HCT116 (cell line): ENCODE results near the gene EIF4E2. TPM values are rescaled to one million over a fixed set of nuclear protein-coding genes. Genes with fewer than 3 reads are reported as not detected.
A peak's percentile ranks its signal among the peaks of the same experiment; 100 is the strongest.

ENCODE experiments used
- ATAC-seq: fragments of 200-7000 bp; cut with Tn5 transposase; 2 replicates; pipeline ENCODE4 v1.9.1; 2020; ENCODE audit warnings: mild to moderate bottlenecking, moderate library complexity
- BruUV-seq: library from RNA; stranded (reverse); fragments of 400-500 nt; replicated peaks from 2 replicates; lab custom pipeline; 2021; lab: Mats Ljungman, UMichigan
- CTCF ChIA-PET: fragments of 300-600 bp; sonication (Branson Sonifier 250); formaldehyde crosslinking; loops from one replicate; lab custom pipeline; 2021; ENCODE audit warnings: antibody characterized with exemption; lab: Charles Lee
- POLR2A ChIA-PET: fragments of 300-600, 350-600 bp; sonication (Branson Sonifier 250); formaldehyde crosslinking; loops from one replicate; lab custom pipeline; 2021; ENCODE audit warnings: antibody characterized with exemption; lab: Charles Lee
- RAD21 ChIA-PET, 2 experiments: fragments of 300-600 bp; sonication (Branson Sonifier 250); formaldehyde crosslinking; loops; one replicate each; lab custom pipeline; 2023; ENCODE audit warnings: low total read pairs in 2 of 2; ENCODE audit not compliant: uncharacterized antibody in 2 of 2, unreplicated experiment in 2 of 2, low non-redundant PET in 1 of 2; lab: Charles Lee
- DNase-seq: peaks from one replicate; pipeline ENCODE4 v3.0.0-alpha.2; 2010; ENCODE audit warnings: low read depth, low spot score
- H2AFZ ChIP-seq: fragments of 200-600 bp; shearing (Covaris generic), sonication (generic); 2 replicates; pipeline ENCODE4 v1.6.1; 2017; ENCODE audit warnings: low read depth, mixed run types, mixed read lengths, antibody characterized with exemption, low read length; ENCODE audit not compliant: poor library complexity, severe bottlenecking
- H3K27ac ChIP-seq: 2 replicates; pipeline ENCODE4 v1.5.1; 2012; ENCODE audit warnings: low read depth, low read length
- H3K27me3 ChIP-seq: fragments of 200-600 bp; sonication (generic); 2 replicates; pipeline ENCODE4 v1.6.1; 2016; ENCODE audit warnings: mixed run types, low read length, mixed read lengths; ENCODE audit not compliant: insufficient read depth
- H3K36me3 ChIP-seq, 2 experiments: fragments of 200-500 bp in 1 of 2; fragments of 200-600 bp in 1 of 2; sonication (Bioruptor generic) in 1 of 2; sonication (generic) in 1 of 2; 2 replicates each; pipeline versions ENCODE4 v1.5.1 to v1.6.1; 2014 to 2016; ENCODE audit warnings: low read length in 2 of 2, inconsistent platforms in 1 of 2, mixed read lengths in 1 of 2, mixed run types in 1 of 2; ENCODE audit not compliant: insufficient read depth in 2 of 2, control insufficient read depth in 1 of 2
- H3K4me1 ChIP-seq, 2 experiments: fragments of 200-600 bp in 1 of 2; sonication (generic) in 1 of 2; 2 replicates each; pipeline versions ENCODE4 v1.5.1 to v1.6.1; 2012 to 2017; ENCODE audit warnings: low read length in 2 of 2, inconsistent platforms in 1 of 2, mild to moderate bottlenecking in 1 of 2, mixed read lengths in 1 of 2, mixed run types in 1 of 2, moderate library complexity in 1 of 2; ENCODE audit not compliant: insufficient read depth in 2 of 2, control insufficient read depth in 1 of 2
- H3K4me2 ChIP-seq: fragments of 200-600 bp; sonication (generic); 2 replicates; pipeline ENCODE4 v1.6.1; 2017; ENCODE audit warnings: mixed run types, low read length, mixed read lengths
- H3K4me3 ChIP-seq, 2 experiments: fragments of 200-600 bp in 1 of 2; sonication (generic) in 1 of 2; replicated peaks in 1 of 2; 2 replicates each; pipeline ENCODE4 v1.5.1; 2011 to 2016; ENCODE audit warnings: low read length in 2 of 2, control low read depth in 1 of 2, low read depth in 1 of 2, mild to moderate bottlenecking in 1 of 2, mixed read lengths in 1 of 2, mixed run types in 1 of 2
- H3K79me2 ChIP-seq: fragments of 200-600 bp; sonication (generic); 2 replicates; pipeline ENCODE4 v1.6.1; 2017; ENCODE audit warnings: mild to moderate bottlenecking, mixed run types, low read length, moderate library complexity, mixed read lengths; ENCODE audit not compliant: insufficient read depth
- H3K9ac ChIP-seq: fragments of 200-600 bp; sonication (generic); 2 replicates; pipeline ENCODE4 v1.6.1; 2016; ENCODE audit warnings: low read length, mixed read lengths
- H3K9me2 ChIP-seq: fragments of 200-600 bp; sonication (generic), shearing (Covaris generic); 2 replicates; pipeline ENCODE4 v1.6.1; 2017; ENCODE audit warnings: mixed run types, mild to moderate bottlenecking, moderate library complexity; ENCODE audit not compliant: insufficient read depth
- H3K9me3 ChIP-seq, 2 experiments: fragments of 200-500 bp in 1 of 2; fragments of 200-600 bp in 1 of 2; sonication (Bioruptor generic) in 1 of 2; sonication (generic) in 1 of 2; 2 replicates each; pipeline ENCODE4 v1.6.1; 2014 to 2017; ENCODE audit warnings: low read length in 2 of 2, mixed read lengths in 2 of 2, inconsistent platforms in 1 of 2, low read depth in 1 of 2, mild to moderate bottlenecking in 1 of 2, mixed run types in 1 of 2, moderate library complexity in 1 of 2; ENCODE audit not compliant: control insufficient read depth in 1 of 2, insufficient read depth in 1 of 2
- H4K20me1 ChIP-seq: fragments of 200-600 bp; sonication (generic), shearing (Covaris generic); 2 replicates; pipeline ENCODE4 v1.6.1; 2017; ENCODE audit warnings: mixed run types, mild to moderate bottlenecking, moderate library complexity; ENCODE audit not compliant: insufficient read depth
- CEBPB ChIP-seq: IDR thresholded peaks from 2 replicates; pipeline ENCODE4 v1.6.1; 2012; ENCODE audit warnings: low read depth
- CTCF ChIP-seq, 3 experiments: fragments of 200-600 bp in 1 of 3; sonication (generic) in 1 of 3; IDR thresholded peaks in 2 of 3; conservative IDR thresholded peaks in 1 of 3; 2 replicates each; pipeline ENCODE4 v1.5.1; 2012 to 2017; ENCODE audit warnings: low read depth in 2 of 3, low read length in 2 of 3, antibody characterized with exemption in 1 of 3, borderline replicate concordance in 1 of 3, control low read depth in 1 of 3, mild to moderate bottlenecking in 1 of 3, mixed read lengths in 1 of 3, mixed run types in 1 of 3, moderate library complexity in 1 of 3; ENCODE audit not compliant: insufficient read depth in 1 of 3
- EZH2phosphoT487 ChIP-seq: fragments of 200-600 bp; IDR thresholded peaks from 2 replicates; pipeline ENCODE4 v1.6.1; 2018; ENCODE audit warnings: antibody characterized with exemption, borderline replicate concordance
- MAX ChIP-seq: IDR thresholded peaks from 2 replicates; pipeline ENCODE4 v1.6.1; 2012
- POLR2A ChIP-seq: IDR thresholded peaks from 2 replicates; pipeline ENCODE4 v1.7.0; 2011; ENCODE audit warnings: borderline replicate concordance; ENCODE audit not compliant: insufficient read depth, insufficient read length; ENCODE audit errors: extremely low read depth
- SIN3A ChIP-seq: IDR thresholded peaks from 2 replicates; pipeline ENCODE4 v1.6.1; 2012; ENCODE audit warnings: low read depth
- SP1 ChIP-seq: IDR thresholded peaks from 2 replicates; pipeline ENCODE4 v1.6.1; 2012; ENCODE audit warnings: low read depth
- YY1 ChIP-seq: IDR thresholded peaks from 2 replicates; pipeline ENCODE4 v1.6.1; 2011; ENCODE audit warnings: low read length, low read depth, moderate library complexity, mild to moderate bottlenecking; ENCODE audit not compliant: insufficient replicate concordance; ENCODE audit errors: extremely low read depth
- ZBTB33 ChIP-seq: IDR thresholded peaks from 2 replicates; pipeline ENCODE4 v1.6.1; 2011; ENCODE audit warnings: mild to moderate bottlenecking, low read length, moderate library complexity; ENCODE audit not compliant: insufficient replicate concordance; ENCODE audit errors: extremely low read depth
- ZFX ChIP-seq: fragments of 450-650 bp; IDR thresholded peaks from 2 replicates; pipeline ENCODE4 v1.6.1; 2017
- intact Hi-C: fragments of 100-400 bp; cut with micrococcal nuclease; formaldehyde crosslinking; loops from 2 replicates; pipeline ENCODE4 v1.10.0; 2022
- total RNA-seq: library from RNA; stranded (reverse); gene quantifications from one replicate; pipeline ENCODE4 v1.2.1, GENCODE V29; 2021; ENCODE audit not compliant: unreplicated experiment

The EIF4E2 gene
- total RNA-seq, 1 experiment from 2014 or later: 58.6 TPM

GRCh38 chr2:232508251-232508650, 42.2 kb upstream of the EIF4E2 start:
- Histone ChIP-seq H2AFZ (no peak overlapping the region), H3K4me3 (no peak overlapping the region), H3K36me3 (no peaks in the 10 kb centered on the region), H3K27me3 (no peaks in the 10 kb centered on the region), H4K20me1 (no peaks in the 10 kb centered on the region), H3K27ac (no peak overlapping the region), H3K79me2 (no peaks in the 10 kb centered on the region), H3K4me2 (no peak overlapping the region), H3K9ac (no peak overlapping the region), H3K9me2 (no peaks in the 10 kb centered on the region), H3K4me1 (no peaks in the 10 kb centered on the region), H3K9me3 (no peaks in the 10 kb centered on the region)
- TF ChIP-seq ZFX (no peak), CTCF (IDR thresholded peaks at IDR 0.05 in 2 of 3, conservative IDR thresholded peaks at IDR 0.05 in 1 of 3; ENCODE audit: borderline replicate concordance in 1 of 3, insufficient read depth in 1 of 3, low read depth in 2 of 3, low read length in 2 of 3) (peak in 2 of 3 experiments; percentile 12 to 20; a peak in 1 of 6 replicates)
- ATAC-seq: no peak
- DNase-seq: no peak
- ChIA-PET RAD21 (no interaction called here), POLR2A (no interaction called here), CTCF (no interaction called here)
- BruUV-seq: no TSS peak
- intact Hi-C loops: no loop called here

GRCh38 chr2:232511336-232511890, 39.1 kb upstream of the EIF4E2 start:
- ChIA-PET RAD21 (no interaction called here), CTCF (interaction anchor here (1.2 kb wide), 1 partner anchor 611 kb away, joined by 3 read pairs; no protein-coding TSS in a partner anchor), POLR2A (no interaction called here)
- Histone ChIP-seq H4K20me1 (no peaks in the 10 kb centered on the region), H3K4me1 (no peaks in the 10 kb centered on the region), H3K9me2 (no peaks in the 10 kb centered on the region), H3K27ac (no peak overlapping the region), H3K4me2 (no peak overlapping the region), H3K9ac (no peak overlapping the region), H3K36me3 (no peaks in the 10 kb centered on the region), H3K79me2 (no peaks in the 10 kb centered on the region), H3K9me3 (no peaks in the 10 kb centered on the region), H3K4me3 (no peak overlapping the region), H3K27me3 (no peaks in the 10 kb centered on the region), H2AFZ (no peak overlapping the region)
- no peak for ATAC-seq
- intact Hi-C loops: no loop called here
- TF ChIP-seq YY1: no peak
- no peak for TF ChIP-seq ZBTB33
- no peak for TF ChIP-seq SIN3A
- TF ChIP-seq POLR2A: no peak
- TF ChIP-seq MAX: no peak
- TF ChIP-seq CEBPB: no peak
- no peak for TF ChIP-seq CTCF (IDR thresholded peaks at IDR 0.05 in 2 of 3, conservative IDR thresholded peaks at IDR 0.05 in 1 of 3; ENCODE audit: borderline replicate concordance in 1 of 3, insufficient read depth in 1 of 3, low read depth in 2 of 3, low read length in 2 of 3)
- TF ChIP-seq SP1: no peak
- no peak for TF ChIP-seq EZH2phosphoT487
- no TSS peak for BruUV-seq
- DNase-seq: no peak
